K562 (cell line): ENCODE results near the gene KCNJ2. TPM values are rescaled to one million over a fixed set of nuclear protein-coding genes. Genes with fewer than 3 reads are reported as not detected.

ENCODE experiments used
- ATAC-seq: fragments of 200-7000 bp; cut with Tn5 transposase; 3 replicates; pipeline ENCODE4 v1.9.1; 2020; ENCODE audit warnings: moderate library complexity
- BruUV-seq: library from RNA; stranded (reverse); fragments of 400-500 nt; replicated peaks from 2 replicates; lab custom pipeline; 2021; lab: Mats Ljungman, UMichigan
- CTCF ChIA-PET: fragments of 300-600 bp; formaldehyde crosslinking; extraction: SDS; loops from one replicate; lab custom pipeline; 2021; ENCODE audit warnings: low intra/inter-chr PET ratio; lab: Yijun Ruan, JAX
- POLR2A ChIA-PET: fragments of 300-600, 350-650 bp; sonication (Branson Sonifier 250); formaldehyde crosslinking; extraction: SDS; loops from one replicate; lab custom pipeline; 2021; ENCODE audit warnings: antibody characterized with exemption, inconsistent platforms; lab: Yijun Ruan, JAX
- DNase-seq, 4 experiments: peaks; one replicate each; pipeline versions ENCODE4 v3.0.0 to v3.0.0-alpha.2; 2011 to 2018; ENCODE audit warnings: low spot score in 3 of 4, mixed read lengths in 3 of 4; ENCODE audit errors: extremely low read depth in 1 of 4
- FAIRE-seq: peaks from 2 replicates; lab custom pipeline; 2011; peaks lifted over from hg19 to GRCh38; lab: Jason Lieb, UNC
- H2AFZ ChIP-seq: 2 replicates; pipeline ENCODE4 v1.6.0; 2011; ENCODE audit warnings: low read depth, low read length, control low read depth, inconsistent platforms
- H3K27ac ChIP-seq: fragments of 200-600 bp; 3 replicates; pipeline ENCODE4 v1.8.0; 2011; ENCODE audit warnings: low read depth, mild to moderate bottlenecking, control low read depth, inconsistent platforms, low read length, moderate library complexity, mixed read lengths; ENCODE audit errors: extremely low read depth
- H3K27me3 ChIP-seq, 2 experiments: fragments of 300-600 bp in 1 of 2; 2 replicates in 1 of 2; 3 replicates in 1 of 2; pipeline versions ENCODE4 v1.6.0 to v1.8.0; 2011; ENCODE audit warnings: inconsistent platforms in 2 of 2, low read length in 2 of 2, mild to moderate bottlenecking in 1 of 2, mixed read lengths in 1 of 2, moderate library complexity in 1 of 2; ENCODE audit not compliant: control insufficient read depth in 2 of 2, insufficient read depth in 2 of 2
- H3K36me3 ChIP-seq: fragments of 300-600 bp; 3 replicates; pipeline ENCODE4 v1.8.0; 2011; ENCODE audit warnings: mild to moderate bottlenecking, low read length, inconsistent platforms; ENCODE audit not compliant: control insufficient read depth, insufficient read depth
- H3K4me1 ChIP-seq, 2 experiments: fragments of 200-600 bp in 1 of 2; replicated peaks in 1 of 2; 2 replicates in 1 of 2; 3 replicates in 1 of 2; pipeline versions ENCODE4 v1.5.1 to v1.8.0; 2011; ENCODE audit warnings: inconsistent platforms in 2 of 2, low read length in 2 of 2, mild to moderate bottlenecking in 1 of 2, mixed read lengths in 1 of 2, moderate library complexity in 1 of 2; ENCODE audit not compliant: control insufficient read depth in 2 of 2, insufficient read depth in 2 of 2
- H3K4me2 ChIP-seq: 2 replicates; pipeline ENCODE4 v1.6.1; 2011; ENCODE audit warnings: low read length, control low read depth, inconsistent platforms, mixed read lengths; ENCODE audit not compliant: insufficient read depth
- H3K4me3 ChIP-seq: fragments of 200-600 bp; sonication (generic), shearing (Covaris generic); 2 replicates; pipeline ENCODE4 v1.5.1; 2016; ENCODE audit warnings: control low read depth, inconsistent platforms
- H3K79me2 ChIP-seq: fragments of 200-600 bp; 3 replicates; pipeline ENCODE4 v1.8.0; 2011; ENCODE audit warnings: low read length, inconsistent platforms; ENCODE audit not compliant: control insufficient read depth, insufficient read depth
- H3K9ac ChIP-seq, 2 experiments: 2 replicates each; pipeline versions ENCODE4 v1.6.0 to v1.6.1; 2011; ENCODE audit warnings: low read depth in 2 of 2, low read length in 2 of 2, control low read depth in 1 of 2, inconsistent platforms in 1 of 2, mild to moderate bottlenecking in 1 of 2, mixed read lengths in 1 of 2; ENCODE audit not compliant: insufficient read depth in 1 of 2
- H3K9me1 ChIP-seq: one replicate; pipeline ENCODE4 v1.6.0; 2011; ENCODE audit warnings: inconsistent platforms, mild to moderate bottlenecking, low read length, moderate library complexity; ENCODE audit not compliant: control insufficient read depth, insufficient read depth
- H3K9me3 ChIP-seq: replicated peaks from 2 replicates; pipeline ENCODE4 v1.5.1; 2011; ENCODE audit warnings: low read depth, low read length, inconsistent platforms; ENCODE audit not compliant: control insufficient read depth, insufficient read depth
- H4K20me1 ChIP-seq: replicated peaks from 2 replicates; pipeline ENCODE4 v1.6.1; 2011; ENCODE audit warnings: low read length, inconsistent platforms, mixed read lengths; ENCODE audit not compliant: control insufficient read depth, insufficient read depth
- CXXC5 ChIP-seq: fragments of 250-450 bp; sonication (Bioruptor Pico); IDR thresholded peaks from 2 replicates; pipeline ENCODE4 v1.8.0; 2022; ENCODE audit warnings: inconsistent platforms, mild to moderate bottlenecking, moderate library complexity
- DDX20 ChIP-seq: fragments of 450-650 bp; IDR thresholded peaks from 2 replicates; pipeline ENCODE4 v1.6.1; 2016; ENCODE audit warnings: missing genetic modification characterization, low read depth, mild to moderate bottlenecking, missing compliant biosample characterization, moderate library complexity
- MEF2A ChIP-seq: IDR thresholded peaks from 2 replicates; pipeline ENCODE4 v1.6.1; 2011; ENCODE audit warnings: low read depth, mild to moderate bottlenecking, low read length, moderate library complexity; ENCODE audit not compliant: control insufficient read depth
- SRSF3 ChIP-seq: fragments of 200-400 bp; formaldehyde crosslinking; IDR thresholded peaks from 2 replicates; pipeline ENCODE4 v1.6.1; 2016; ENCODE audit warnings: mild to moderate bottlenecking, low read length, moderate library complexity; ENCODE audit not compliant: insufficient read depth
- TBL1XR1 ChIP-seq, 2 experiments: IDR thresholded peaks; 2 replicates each; pipeline ENCODE4 v1.6.1; 2012; ENCODE audit warnings: improper control_type of control experiment in 2 of 2, low read length in 2 of 2, mild to moderate bottlenecking in 1 of 2
- THAP7 ChIP-seq: fragments of 250-450 bp; sonication (Bioruptor Pico); IDR thresholded peaks from 2 replicates; pipeline ENCODE4 v1.5.0; 2021
- ZNF239 ChIP-seq: fragments of 250-450 bp; sonication (Bioruptor Pico); IDR thresholded peaks from 2 replicates; pipeline ENCODE4 v1.4.0; 2020; ENCODE audit warnings: mild to moderate bottlenecking
- ZNF512 ChIP-seq: IDR thresholded peaks from 2 replicates; pipeline ENCODE4 v1.6.1; 2016; ENCODE audit warnings: missing genetic modification characterization, missing compliant biosample characterization
- ZNF668 ChIP-seq: fragments of 250-450 bp; sonication (Bioruptor Pico); IDR thresholded peaks from 2 replicates; pipeline ENCODE4 v1.8.0; 2022; ENCODE audit warnings: mild to moderate bottlenecking, inconsistent platforms
- WGBS: fragments of 100-300 bp; shearing (Covaris generic); methylation state at CpG from one replicate; pipeline ENCODE4 v1.1.6; 2016; ENCODE audit warnings: low coverage, mixed read lengths; ENCODE audit not compliant: insufficient coverage; ENCODE audit errors: missing lambda C conversion rate; 5-methylcytosine and 5-hydroxymethylcytosine counted together
- in situ Hi-C: fragments of 300-500 bp; cut with MboI; formaldehyde crosslinking; loops from 4 replicates; pipeline ENCODE4 v1.15.0; 2018; ENCODE audit warnings: inconsistent platforms, mixed read lengths
- intact Hi-C: fragments of 100-400 bp; cut with micrococcal nuclease; formaldehyde crosslinking; loops from 2 replicates; pipeline ENCODE4 v1.14.2; 2022
- polyA plus RNA-seq, 8 experiments: library from polyadenylated mRNA; depleted of rRNA in 4 of 8; stranded (reverse) in 5 of 8; unstranded in 3 of 8; fragments of >200 nt; fragmentation: Nextera tagmentation in 2 of 8; fragmentation: Illumina TruSeq in 1 of 8; extraction: Ambion mirVana in 2 of 8; extraction: Trizol in 1 of 8; gene quantifications; 2 replicates each; pipeline versions ENCODE4 v1.2.1 to v1.2.3, GENCODE V29; 2011 to 2014; ENCODE audit warnings: inconsistent platforms in 1 of 8, missing spikeins in 1 of 8
- total RNA-seq, 7 experiments: library from RNA; depleted of rRNA in 6 of 7; stranded (reverse); fragments of >200 nt in 6 of 7; fragmentation: Illumina TruSeq in 2 of 7; extraction: Trizol in 2 of 7; gene quantifications; 2 replicates each; pipeline versions ENCODE4 v1.2.1 to v1.2.3, GENCODE V29; 2011 to 2021; ENCODE audit warnings: low replicate concordance in 1 of 7

The KCNJ2 gene
- total and polyA plus RNA-seq, 9 of the 15 experiments (the other 6 are each of a cell fraction or from before 2014, with no cell fraction given) = not detected

GRCh38 chr17:70134777-70135176 lies 34.6 kb upstream of the KCNJ2 start:
- no peak for TF ChIP-seq THAP7 (CRISPR knock-in tag)
- TF ChIP-seq CXXC5 = no peak
- TF ChIP-seq ZNF668 (CRISPR knock-in tag) = no peak
- TF ChIP-seq MEF2A = no peak
- TF ChIP-seq DDX20 = no peak
- no peak for TF ChIP-seq ZNF239 (CRISPR knock-in tag)
- TF ChIP-seq SRSF3 = no peak
- TF ChIP-seq ZNF512 (tag) = peak; percentile 92
- TF ChIP-seq TBL1XR1 (IDR thresholded peaks at IDR 0.05; ENCODE audit: low read length in 2 of 2) = no peak
- in situ Hi-C loops = no loop called here

More at GRCh38 chr17:70134777-70135176, 34.6 kb upstream of the KCNJ2 start:
- Histone ChIP-seq H3K36me3 (no peaks in the 10 kb centered on the region), H4K20me1 (no peaks in the 10 kb centered on the region), H3K4me2 (no peak overlapping the region), H3K9me1 (no peaks in the 10 kb centered on the region), H2AFZ (peak overlapping the region; percentile 89; the same call in 1 of the 2 replicates), H3K79me2 (no peaks in the 10 kb centered on the region), H3K27ac (no peak overlapping the region), H3K27me3 (no peaks in the 10 kb centered on the region), H3K9ac (peak overlapping the region in 1 of 2 experiments; percentile 60; a peak in 2 of 4 replicates), H3K4me1 (no peaks in the 10 kb centered on the region; a peak in 1 of 5 replicates), H3K4me3 (no peak overlapping the region), H3K9me3 (no peaks in the 10 kb centered on the region)
- DNase-seq = no peak
- 40% methylated on average over 1 of the region's 1 CpG for WGBS
- no TSS peak for BruUV-seq
- no peak for ATAC-seq
- intact Hi-C loops = loop anchor here (10.0 kb wide), 1 partner anchor 240 kb away; no protein-coding TSS in a partner anchor
- ChIA-PET CTCF (no interaction called here), POLR2A (no interaction called here)
- no peak for FAIRE-seq
